Liver (tissue), 3 donors: ENCODE results near the gene NCAM1.

ENCODE experiments used
- ATF3 ChIP-seq: IDR thresholded peaks from 2 replicates; pipeline ENCODE4 v1.6.1; 2016; ENCODE audit warnings: antibody characterized with exemption
- CTCF ChIP-seq: fragments of 150-350 bp; IDR thresholded peaks from 2 replicates; pipeline ENCODE4 v1.5.1; 2017; ENCODE audit warnings: improper control_type of control experiment, low read depth, low read length; ENCODE audit not compliant: missing input control
- JUND ChIP-seq, 2 donors: IDR thresholded peaks; 2 replicates each; pipeline ENCODE4 v1.6.1; 2016; ENCODE audit warnings: antibody characterized with exemption in 2 of 2
- MAX ChIP-seq: IDR thresholded peaks from 2 replicates; pipeline ENCODE4 v1.6.1; 2016; ENCODE audit warnings: antibody characterized with exemption
- RAD21 ChIP-seq, 2 donors: IDR thresholded peaks; 2 replicates each; pipeline ENCODE4 v1.6.1; 2016; ENCODE audit warnings: antibody characterized with exemption in 2 of 2, mild to moderate bottlenecking in 2 of 2
- REST ChIP-seq: IDR thresholded peaks from 2 replicates; pipeline ENCODE4 v1.6.1; 2016; ENCODE audit warnings: antibody characterized with exemption, mild to moderate bottlenecking
- RXRA ChIP-seq, 2 donors: IDR thresholded peaks; 2 replicates each; pipeline ENCODE4 v1.6.1; 2017 to 2018; ENCODE audit warnings: antibody characterized with exemption in 2 of 2, mild to moderate bottlenecking in 1 of 2
- SP1 ChIP-seq: IDR thresholded peaks from 2 replicates; pipeline ENCODE4 v1.6.1; 2018; ENCODE audit warnings: antibody characterized with exemption, mild to moderate bottlenecking
- YY1 ChIP-seq: IDR thresholded peaks from 2 replicates; pipeline ENCODE4 v1.6.1; 2016; ENCODE audit warnings: antibody characterized with exemption, mild to moderate bottlenecking
- donor health status: healthy.
- donor health status: healthy.

GRCh38 chr11:112999520-112999919, 38.3 kb downstream of the NCAM1 start:
- TF ChIP-seq RAD21 (IDR thresholded peaks at IDR 0.05), result no peak
- no peak for TF ChIP-seq CTCF
- no peak for TF ChIP-seq MAX
- TF ChIP-seq JUND (IDR thresholded peaks at IDR 0.05), result no peak
- no peak for TF ChIP-seq RXRA (IDR thresholded peaks at IDR 0.05)
- TF ChIP-seq ATF3, result no peak
- TF ChIP-seq REST, result no peak
- no peak for TF ChIP-seq SP1
- no peak for TF ChIP-seq YY1
